ENCODE results near the gene PDGFC. TPM values are rescaled to one million over a fixed set of nuclear protein-coding genes. Genes with fewer than 3 reads are reported as not detected.

The PDGFC gene
- polyA plus RNA-seq, 1 experiment, result 72.7 TPM

DNA sequence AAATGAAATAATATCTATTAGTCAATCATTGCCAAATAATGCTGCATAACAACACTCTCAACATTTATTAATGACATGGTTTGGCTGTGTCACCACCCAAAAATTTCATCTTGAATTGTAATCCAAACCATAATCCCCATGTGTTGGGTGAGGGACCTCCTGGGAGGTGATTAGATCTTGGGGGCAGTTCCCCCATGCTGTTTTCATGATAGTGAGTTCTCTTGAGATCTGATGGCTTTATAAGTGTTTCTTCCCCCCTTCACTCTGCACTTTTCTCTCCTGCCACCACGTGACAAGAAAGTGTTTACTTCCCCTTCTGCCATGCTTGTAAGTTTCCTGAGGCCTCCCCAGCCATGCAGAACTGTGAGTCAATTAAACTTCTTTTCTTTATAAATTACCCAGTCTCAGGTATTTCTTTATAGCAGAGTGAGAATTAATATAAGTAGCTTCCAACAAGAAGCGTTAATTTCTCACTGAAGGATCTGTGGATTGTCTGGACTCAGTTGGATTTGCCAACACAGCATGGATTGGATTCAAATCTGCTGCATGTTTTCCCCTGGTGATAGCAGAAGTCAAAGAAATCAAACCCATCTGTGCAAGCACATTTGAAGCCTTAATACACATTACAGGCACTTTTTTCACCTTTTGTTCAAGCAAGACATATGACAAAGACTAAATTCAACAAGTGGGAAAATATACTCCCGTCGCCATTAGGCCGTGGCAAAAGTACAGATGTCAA is 216.6 kb downstream of the PDGFC start:
- Histone ChIP-seq H3K4me3 (ENCODE audit: low read depth, low read length) (no peak overlapping the region), H3K27ac (ENCODE audit: low read depth, low read length) (no peak overlapping the region), H3K27me3 (ENCODE audit: control insufficient read depth, insufficient read depth, low read length) (no peaks in the 10 kb centered on the region), H3K9me3 (ENCODE audit: control insufficient read depth, insufficient read depth, low read length) (no peaks in the 10 kb centered on the region)
- CTCF ChIA-PET, result no interaction called here
- TF ChIP-seq, protein P1, sequence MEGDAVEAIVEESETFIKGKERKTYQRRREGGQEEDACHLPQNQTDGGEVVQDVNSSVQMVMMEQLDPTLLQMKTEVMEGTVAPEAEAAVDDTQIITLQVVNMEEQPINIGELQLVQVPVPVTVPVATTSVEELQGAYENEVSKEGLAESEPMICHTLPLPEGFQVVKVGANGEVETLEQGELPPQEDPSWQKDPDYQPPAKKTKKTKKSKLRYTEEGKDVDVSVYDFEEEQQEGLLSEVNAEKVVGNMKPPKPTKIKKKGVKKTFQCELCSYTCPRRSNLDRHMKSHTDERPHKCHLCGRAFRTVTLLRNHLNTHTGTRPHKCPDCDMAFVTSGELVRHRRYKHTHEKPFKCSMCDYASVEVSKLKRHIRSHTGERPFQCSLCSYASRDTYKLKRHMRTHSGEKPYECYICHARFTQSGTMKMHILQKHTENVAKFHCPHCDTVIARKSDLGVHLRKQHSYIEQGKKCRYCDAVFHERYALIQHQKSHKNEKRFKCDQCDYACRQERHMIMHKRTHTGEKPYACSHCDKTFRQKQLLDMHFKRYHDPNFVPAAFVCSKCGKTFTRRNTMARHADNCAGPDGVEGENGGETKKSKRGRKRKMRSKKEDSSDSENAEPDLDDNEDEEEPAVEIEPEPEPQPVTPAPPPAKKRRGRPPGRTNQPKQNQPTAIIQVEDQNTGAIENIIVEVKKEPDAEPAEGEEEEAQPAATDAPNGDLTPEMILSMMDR (IDR thresholded peaks at IDR 0.05; ENCODE audit: low read depth, low read length), result no peak
- DNase-seq (ENCODE audit: low read depth, low spot score), result no peak
- POLR2A ChIA-PET, result no interaction called here

DNA sequence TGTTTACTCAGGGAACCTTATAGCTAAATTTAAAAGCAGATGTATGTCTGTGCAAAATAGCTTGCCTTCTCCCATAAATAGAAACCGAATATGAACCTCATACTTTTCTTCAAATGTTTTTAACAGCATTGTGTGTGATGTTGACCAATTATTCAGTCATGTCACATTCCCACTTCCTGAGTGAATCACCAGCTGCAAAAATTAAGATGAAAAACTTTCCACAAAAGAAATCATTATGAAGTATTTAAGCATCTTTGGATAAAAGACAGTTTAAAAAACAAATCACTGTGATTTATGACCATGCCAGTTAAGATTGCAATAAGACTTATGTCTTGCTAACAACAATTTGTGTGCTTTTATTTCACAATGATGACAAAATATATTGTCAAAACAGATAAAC is 220.1 kb downstream of the PDGFC start:
- POLR2A ChIA-PET, result no interaction called here
- TF ChIP-seq, protein P1 (IDR thresholded peaks at IDR 0.05; ENCODE audit: low read depth, low read length), result no peak
- Histone ChIP-seq H3K27ac (ENCODE audit: low read depth, low read length) (no peak overlapping the region), H3K27me3 (ENCODE audit: control insufficient read depth, insufficient read depth, low read length) (no peaks in the 10 kb centered on the region), H3K9me3 (ENCODE audit: control insufficient read depth, insufficient read depth, low read length) (no peaks in the 10 kb centered on the region), H3K4me3 (ENCODE audit: low read depth, low read length) (no peak overlapping the region)
- no peak for DNase-seq (ENCODE audit: low read depth, low spot score)
- CTCF ChIA-PET, result interaction anchor here (0.6 kb wide), 1 partner anchor 276 kb away, joined by 3 read pairs; no protein-coding TSS in a partner anchor

DNA sequence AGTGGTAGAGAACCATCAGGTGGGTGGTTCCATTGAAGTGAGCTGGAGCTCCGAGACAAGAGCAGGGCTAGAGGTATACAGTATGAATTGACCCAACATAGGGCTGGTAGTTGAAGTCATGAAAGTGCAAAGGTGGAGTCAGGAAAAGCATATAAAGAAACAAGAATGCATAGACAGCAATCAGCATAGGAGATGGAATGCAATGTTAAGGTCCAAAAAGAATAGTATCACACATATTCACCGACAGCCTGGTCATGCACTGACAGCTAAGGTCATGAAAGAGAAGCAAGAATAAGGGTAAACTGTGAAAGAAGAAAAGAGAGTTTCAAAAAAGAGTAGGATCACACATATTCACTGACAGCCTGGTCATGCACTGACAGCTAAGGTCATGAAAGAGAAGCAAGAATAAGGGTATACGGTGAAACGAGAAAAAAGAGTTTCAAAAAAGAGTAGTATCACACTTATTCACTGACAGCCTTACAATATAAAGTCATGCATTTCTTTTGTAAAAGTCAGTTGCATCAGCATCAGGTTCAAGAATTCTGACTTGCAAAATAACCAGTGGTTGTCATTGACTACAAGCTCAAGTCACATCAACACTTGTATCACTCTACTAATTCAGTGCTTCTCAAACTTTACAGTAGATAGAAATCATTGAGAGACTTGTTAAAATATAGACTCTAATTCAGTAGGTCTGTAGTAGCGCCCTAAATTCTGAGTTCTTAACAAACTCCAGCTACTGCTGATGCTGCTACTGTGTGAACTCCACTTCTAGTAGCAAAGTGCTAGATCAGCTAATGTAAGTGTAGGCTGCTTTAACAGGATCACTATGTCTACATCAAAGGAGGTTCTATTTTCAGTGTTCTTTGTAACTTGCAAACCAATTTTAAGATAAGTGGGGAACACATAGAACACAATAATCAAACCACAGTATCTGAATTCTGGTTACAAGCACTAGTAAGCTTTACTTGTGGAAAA is 221.9 kb downstream of the PDGFC start:
- POLR2A ChIA-PET, result no interaction called here

DNA sequence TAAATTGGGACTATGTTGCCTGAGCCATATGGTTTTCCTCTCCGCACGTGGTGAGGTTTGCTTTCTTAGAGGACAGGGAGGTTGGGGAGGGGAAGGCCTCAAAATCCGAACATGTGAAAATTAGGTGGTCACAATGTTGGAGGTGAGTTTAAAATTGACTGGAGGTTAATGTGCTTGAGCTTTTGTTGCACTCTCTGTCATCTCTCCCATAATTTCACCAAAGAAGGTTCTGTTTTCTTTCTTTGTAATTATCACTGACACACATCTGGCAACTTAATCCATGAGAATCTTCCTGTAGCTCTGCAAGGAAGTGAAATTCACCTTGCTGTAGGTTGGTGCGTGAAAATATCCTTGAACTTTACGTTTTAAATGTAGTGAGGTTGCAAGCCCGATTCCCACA is 225.5 kb downstream of the PDGFC start:
- Histone ChIP-seq H3K4me3 (ENCODE audit: low read depth, low read length) (no peak overlapping the region), H3K27me3 (ENCODE audit: control insufficient read depth, insufficient read depth, low read length) (no peaks in the 10 kb centered on the region), H3K9me3 (ENCODE audit: control insufficient read depth, insufficient read depth, low read length) (peaks cover 4% of the 10 kb centered on the region; the same call in 1 of the 2 replicates), H3K27ac (ENCODE audit: low read depth, low read length) (no peak overlapping the region)
- ChIA-PET POLR2A (no interaction called here), CTCF (no interaction called here)
- TF ChIP-seq, protein P1 (IDR thresholded peaks at IDR 0.05; ENCODE audit: low read depth, low read length), result no peak
- DNase-seq (ENCODE audit: low read depth, low spot score), result no peak

More for the DNA sequence above, 221.9 kb downstream of the PDGFC start:
- TF ChIP-seq, protein P1 (IDR thresholded peaks at IDR 0.05; ENCODE audit: low read depth, low read length), result no peak
- DNase-seq (ENCODE audit: low read depth, low spot score), result no peak
- no peaks in the 10 kb centered on the region for H3K27me3 ChIP-seq (ENCODE audit: control insufficient read depth, insufficient read depth, low read length)
- H3K9me3 ChIP-seq (ENCODE audit: control insufficient read depth, insufficient read depth, low read length), result no peaks in the 10 kb centered on the region
- CTCF ChIA-PET, result no interaction called here
- H3K27ac ChIP-seq (ENCODE audit: low read depth, low read length), result no peak overlapping the region
- H3K4me3 ChIP-seq (ENCODE audit: low read depth, low read length), result no peak overlapping the region

DNA sequence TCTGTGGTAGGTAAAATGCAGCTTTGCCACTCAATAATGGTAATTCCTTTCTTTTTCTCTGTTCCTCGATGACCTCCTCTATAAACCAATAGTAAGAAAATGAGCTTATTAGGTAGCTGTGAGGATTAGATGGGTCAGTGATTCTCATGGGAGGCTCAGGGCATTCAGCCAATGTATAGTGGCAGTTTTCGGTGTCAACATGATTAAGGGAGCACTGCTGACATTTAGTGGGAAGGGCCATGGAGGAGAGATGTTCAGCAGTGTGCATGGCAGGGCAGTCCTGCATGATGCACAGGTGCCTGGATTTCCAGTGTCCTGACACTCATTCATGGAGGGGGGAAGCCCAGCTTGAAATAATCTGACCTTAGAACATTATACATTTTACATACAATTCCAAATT is 232.8 kb downstream of the PDGFC start:
- H3K9me3 ChIP-seq (ENCODE audit: control insufficient read depth, insufficient read depth, low read length), result peaks cover 9% of the 10 kb centered on the region
- H3K27ac ChIP-seq (ENCODE audit: low read depth, low read length), result no peak overlapping the region
- no peaks in the 10 kb centered on the region for H3K27me3 ChIP-seq (ENCODE audit: control insufficient read depth, insufficient read depth, low read length)
- TF ChIP-seq, protein P1 (IDR thresholded peaks at IDR 0.05; ENCODE audit: low read depth, low read length), result no peak
- POLR2A ChIA-PET, result no interaction called here
- DNase-seq (ENCODE audit: low read depth, low spot score), result no peak
- CTCF ChIA-PET, result no interaction called here
- no peak overlapping the region for H3K4me3 ChIP-seq (ENCODE audit: low read depth, low read length)
